ENCODE data around the gene PDLIM4.
A peak's percentile ranks its signal among the peaks of the same experiment; 100 is the strongest.

PDLIM4 gene

GRCh38 chr5:132259069-132259851, 1.8 kb downstream of the PDLIM4 start:
- peak overlapping the region; percentile 67 for H3K4me3 ChIP-seq (ENCODE audit: low read length)
- no peak for DNase-seq (ENCODE audit: low read depth)
- TF ChIP-seq CTCF (conservative IDR thresholded peaks at IDR 0.05; ENCODE audit: low read depth, low read length), result no peak

- no peak overlapping the region for H3K4me3 ChIP-seq (ENCODE audit: low read length)
- TF ChIP-seq CTCF (conservative IDR thresholded peaks at IDR 0.05; ENCODE audit: low read depth, low read length), result no peak
- no peak for DNase-seq (ENCODE audit: low read depth)
Observed at GRCh38 chr5:132260051-132260450, 2.6 kb downstream of the PDLIM4 start.

GRCh38 chr5:132260714-132261551, 3.4 kb downstream of the PDLIM4 start:
- H3K4me3 ChIP-seq (ENCODE audit: low read length), result no peak overlapping the region
- no peak for TF ChIP-seq CTCF (conservative IDR thresholded peaks at IDR 0.05; ENCODE audit: low read depth, low read length)
- peak; percentile 91 for DNase-seq (ENCODE audit: low read depth)

GRCh38 chr5:132261881-132262845, 4.7 kb downstream of the PDLIM4 start:
- no peak for DNase-seq (ENCODE audit: low read depth)

GRCh38 chr5:132262882-132263547, 5.5 kb downstream of the PDLIM4 start:
- no peak for DNase-seq (ENCODE audit: low read depth)
- no peak for TF ChIP-seq CTCF (conservative IDR thresholded peaks at IDR 0.05; ENCODE audit: low read depth, low read length)
- H3K4me3 ChIP-seq (ENCODE audit: low read length), result no peak overlapping the region

More at GRCh38 chr5:132261881-132262845, 4.7 kb downstream of the PDLIM4 start:
- no peak overlapping the region for H3K4me3 ChIP-seq (ENCODE audit: low read length)
- TF ChIP-seq CTCF (conservative IDR thresholded peaks at IDR 0.05; ENCODE audit: low read depth, low read length), result no peak

- no peak overlapping the region for H3K4me3 ChIP-seq (ENCODE audit: low read length)
- peak; percentile 30 for TF ChIP-seq CTCF (conservative IDR thresholded peaks at IDR 0.05; ENCODE audit: low read depth, low read length)
- DNase-seq (ENCODE audit: low read depth), result no peak
Observed at GRCh38 chr5:132263548-132264261, 6.2 kb downstream of the PDLIM4 start.

All from retinal pigment epithelial cell (primary cell).